Camera-type eye (tissue), 1 donor: Measurements from ENCODE around the gene RXRB. TPM values are rescaled to one million over a fixed set of nuclear protein-coding genes. Genes with fewer than 3 reads are reported as not detected.

Experiments used
- total RNA-seq: library from RNA; depleted of rRNA; stranded (reverse); fragments of >200 nt; gene quantifications from one replicate; pipeline ENCODE4 v1.2.3, GENCODE V29; 2014

RXRB gene
- 34.6 TPM for total RNA-seq

DNA sequence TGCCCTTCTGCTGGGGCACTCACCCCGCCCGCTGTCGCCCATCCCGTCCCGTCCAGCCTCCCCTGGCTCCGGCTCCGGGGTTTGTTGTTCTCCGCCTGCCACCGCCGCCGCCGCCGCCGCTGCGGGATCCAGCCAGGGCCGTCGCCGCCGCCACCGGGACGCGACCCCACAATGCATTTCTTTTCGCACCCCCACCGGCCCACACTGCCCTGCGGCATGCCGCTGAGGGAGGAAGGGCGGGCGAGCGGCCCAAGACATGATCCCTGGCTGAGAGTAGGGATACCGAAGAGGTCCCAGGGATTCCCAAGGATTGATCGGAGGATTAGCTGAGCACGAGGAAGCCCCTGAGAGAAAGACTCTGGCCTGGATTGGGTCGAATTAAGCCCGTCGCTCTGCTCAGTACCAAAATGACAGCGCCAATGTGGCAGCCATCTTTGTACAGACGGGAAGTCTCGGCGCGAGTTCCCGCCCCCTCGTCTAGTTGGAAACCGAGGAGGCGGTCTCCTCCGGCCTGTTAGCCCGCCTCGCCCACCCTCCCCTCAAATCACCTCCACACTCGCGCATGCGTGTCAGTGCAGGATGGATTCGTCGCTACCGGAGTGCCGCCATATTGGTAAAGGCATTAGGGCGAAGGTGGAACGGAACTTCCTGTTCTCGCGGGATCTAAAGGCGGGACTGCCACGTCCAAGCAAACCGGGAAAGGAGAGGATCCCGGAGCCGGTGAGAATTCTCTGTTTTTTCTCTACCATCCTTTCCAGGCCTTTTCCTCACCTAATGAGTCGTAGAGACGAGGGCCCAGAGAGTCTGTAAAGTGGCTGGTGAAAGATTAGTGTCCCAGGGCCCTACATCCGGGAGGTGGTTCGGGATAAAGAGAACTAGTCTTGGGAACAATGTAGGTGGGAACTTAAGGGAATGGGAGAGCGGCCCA is at the start of gene RXRB, which contains the start of gene SLC39A7:
TSS of gene RXRB (minus strand) at position 447 of the 928 bp plus-strand sequence. CDS start at position 258, 189 bp downstream.
TSS of gene SLC39A7 (plus strand) at position 649 of the 928 bp plus-strand sequence. CDS start 379 bp downstream, outside the sequence.

GRCh38 chr6:33208091-33208967 is 7.9 kb upstream of the RXRB start, which contains the start of gene RING1:
Gene RING1 (plus strand): TSS chr6:33208500. CDS start chr6:33208823, 323 bp downstream.

DNA sequence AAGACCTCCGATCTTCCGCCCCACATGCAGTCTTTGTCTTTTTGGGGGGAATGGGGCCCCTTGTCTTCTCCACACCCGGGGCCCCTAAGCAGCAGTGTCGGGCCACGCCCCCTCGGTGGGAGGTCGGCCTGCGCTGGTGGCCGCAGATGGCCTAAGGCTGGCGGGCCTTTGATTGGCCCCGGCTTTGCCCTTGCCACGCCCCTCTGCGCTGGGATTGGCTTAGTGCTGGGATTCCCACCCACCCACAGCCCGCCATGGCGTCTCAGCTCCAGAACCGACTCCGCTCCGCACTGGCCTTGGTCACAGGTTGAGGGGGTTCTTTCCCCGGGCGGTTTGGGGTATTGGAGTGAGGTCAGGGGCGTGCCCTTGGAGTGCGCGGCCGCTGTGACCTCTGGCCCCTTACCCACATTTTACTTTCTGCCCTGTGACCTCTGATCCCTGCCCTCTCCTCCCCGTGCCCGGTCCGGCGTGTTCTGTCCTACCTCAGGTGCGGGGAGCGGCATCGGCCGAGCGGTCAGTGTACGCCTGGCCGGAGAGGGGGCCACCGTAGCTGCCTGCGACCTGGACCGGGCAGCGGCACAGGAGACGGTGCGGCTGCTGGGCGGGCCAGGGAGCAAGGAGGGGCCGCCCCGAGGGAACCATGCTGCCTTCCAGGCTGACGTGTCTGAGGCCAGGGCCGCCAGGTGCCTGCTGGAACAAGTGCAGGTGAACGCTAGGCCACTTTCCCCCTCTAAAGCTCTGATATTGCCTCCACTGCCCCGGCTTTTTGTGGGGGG is 4.1 kb upstream of the RXRB start, which contains the start of gene HSD17B8:
TSS of gene HSD17B8 (plus strand) at position 241 of the 776 bp plus-strand sequence. CDS start at position 255, 14 bp downstream.

GRCh38 chr6:33192105-33192646 is 8.3 kb downstream of the RXRB start, which contains the start of gene COL11A2:
Gene COL11A2 (minus strand): TSS chr6:33192467. CDS start chr6:33192240, 227 bp downstream.

Other genes starting within 250 kb of the RXRB start
- gene HLA-DMA, start 247.6 kb downstream of the RXRB start, total RNA-seq = 2.6 TPM
- 125 TPM for gene BRD2, start 232.1 kb downstream of the RXRB start, total RNA-seq
- gene HLA-DOA, start 191.1 kb downstream of the RXRB start, total RNA-seq = 0.71 TPM
- 7.6 TPM for gene HLA-DPA1, start 127.0 kb downstream of the RXRB start, total RNA-seq
- 6.7 TPM for gene HLA-DPB1, start 124.7 kb downstream of the RXRB start, total RNA-seq
- gene COL11A2, start 8.2 kb downstream of the RXRB start, total RNA-seq = 39.0 TPM
- gene SLC39A7, start 202 bp upstream of the RXRB start, total RNA-seq = 60.0 TPM
- gene HSD17B8, start 4.0 kb upstream of the RXRB start, total RNA-seq = 14.3 TPM
- 30.7 TPM for gene RING1, start 7.8 kb upstream of the RXRB start, total RNA-seq
- gene VPS52, start 71.2 kb upstream of the RXRB start, total RNA-seq = 51.6 TPM
- 1,580 TPM for gene RPS18, start 71.4 kb upstream of the RXRB start, total RNA-seq
- gene B3GALT4, start 76.5 kb upstream of the RXRB start, total RNA-seq = 6.3 TPM
- gene WDR46, start 88.6 kb upstream of the RXRB start, total RNA-seq = 39.2 TPM
- gene PFDN6, start 88.9 kb upstream of the RXRB start, total RNA-seq = 20.5 TPM
- 45.5 TPM for gene RGL2, start 98.3 kb upstream of the RXRB start, total RNA-seq
- 45.8 TPM for gene TAPBP, start 113.4 kb upstream of the RXRB start, total RNA-seq
- 26.7 TPM for gene ZBTB22, start 117.1 kb upstream of the RXRB start, total RNA-seq
- gene DAXX, start 122.3 kb upstream of the RXRB start, total RNA-seq = 31.8 TPM
- gene KIFC1, start 191.2 kb upstream of the RXRB start, total RNA-seq = 13.2 TPM
- 40.9 TPM for gene PHF1, start 210.3 kb upstream of the RXRB start, total RNA-seq
- gene CUTA, start 217.4 kb upstream of the RXRB start, total RNA-seq = 76.4 TPM
- 17.9 TPM for gene SYNGAP1, start 219.4 kb upstream of the RXRB start, total RNA-seq